Hematopoietic multipotent progenitor cell (in vitro differentiated cells): ENCODE data around the gene XRCC4. TPM values are rescaled to one million over a fixed set of nuclear protein-coding genes. Genes with fewer than 3 reads are reported as not detected.

Source experiments
- DNase-seq, 3 donors: peaks; one replicate each; pipeline ENCODE4 v3.0.0-alpha.2; 2011 to 2015; ENCODE audit warnings: low read depth in 2 of 3, low spot score in 2 of 3
- total RNA-seq: library from RNA; depleted of rRNA; stranded (reverse); fragments of >200 nt; gene quantifications from one replicate; pipeline ENCODE4 v1.2.3, GENCODE V29; 2012

The XRCC4 gene
- total RNA-seq, 1 donor: 1.9 TPM

DNA sequence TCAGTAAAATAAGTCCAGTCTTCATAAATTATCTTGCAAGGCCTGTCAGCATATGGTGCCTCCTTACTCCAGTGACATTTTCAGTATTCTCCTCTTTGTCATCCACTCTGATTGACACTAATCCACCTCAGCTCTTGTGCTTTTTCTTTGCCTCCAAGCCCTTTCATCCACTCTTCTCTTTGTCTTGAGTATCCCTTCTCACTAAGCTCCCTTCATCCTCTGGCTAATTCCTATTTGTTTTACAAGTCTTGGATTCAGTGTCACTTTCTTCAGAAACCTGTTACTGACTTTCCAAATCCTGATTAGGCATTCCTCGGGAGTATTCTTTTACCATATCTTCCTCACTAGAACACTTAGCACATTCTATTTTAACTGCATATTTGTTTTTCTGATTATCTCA lies 293.6 kb downstream of the XRCC4 start:
- no peak for DNase-seq

DNA sequence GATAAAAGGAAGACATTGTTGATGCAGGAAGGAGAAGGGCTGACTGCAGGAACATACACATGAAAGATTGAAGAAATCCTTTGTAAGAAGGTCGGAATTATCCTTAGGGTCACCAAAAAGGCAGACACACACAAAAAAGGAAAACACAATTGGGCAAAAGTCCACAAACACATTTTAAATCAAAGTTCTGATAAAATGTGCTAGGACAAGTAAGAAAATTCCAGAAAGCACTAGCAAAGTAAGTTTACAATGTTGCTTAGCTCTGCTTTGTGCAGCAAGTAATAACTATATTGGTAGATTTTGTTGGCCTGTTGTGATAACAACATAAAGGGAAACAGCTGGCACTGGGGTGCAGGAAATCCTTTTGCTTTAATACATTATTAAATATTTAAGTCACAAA lies 294.4 kb downstream of the XRCC4 start:
- no peak for DNase-seq

DNA sequence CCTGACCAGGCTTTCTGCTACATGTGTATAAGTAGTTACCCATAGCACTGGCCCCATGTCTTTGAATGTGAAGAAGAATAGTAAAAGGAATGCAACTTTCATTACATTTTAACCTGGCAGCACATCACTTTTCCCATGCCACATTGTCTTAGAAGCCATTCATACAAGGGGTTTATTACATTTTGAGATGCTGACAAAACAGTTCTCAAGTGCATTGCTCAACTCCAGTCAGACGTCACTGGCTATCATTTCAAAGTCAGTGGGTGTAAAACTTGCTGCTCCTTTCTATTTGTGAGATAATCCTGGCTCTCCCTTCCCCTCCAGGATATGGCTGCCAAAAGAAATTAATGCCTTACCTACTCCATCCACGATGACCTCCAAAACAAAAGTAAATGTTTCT lies 297.2 kb downstream of the XRCC4 start:
- no peak for DNase-seq

DNA sequence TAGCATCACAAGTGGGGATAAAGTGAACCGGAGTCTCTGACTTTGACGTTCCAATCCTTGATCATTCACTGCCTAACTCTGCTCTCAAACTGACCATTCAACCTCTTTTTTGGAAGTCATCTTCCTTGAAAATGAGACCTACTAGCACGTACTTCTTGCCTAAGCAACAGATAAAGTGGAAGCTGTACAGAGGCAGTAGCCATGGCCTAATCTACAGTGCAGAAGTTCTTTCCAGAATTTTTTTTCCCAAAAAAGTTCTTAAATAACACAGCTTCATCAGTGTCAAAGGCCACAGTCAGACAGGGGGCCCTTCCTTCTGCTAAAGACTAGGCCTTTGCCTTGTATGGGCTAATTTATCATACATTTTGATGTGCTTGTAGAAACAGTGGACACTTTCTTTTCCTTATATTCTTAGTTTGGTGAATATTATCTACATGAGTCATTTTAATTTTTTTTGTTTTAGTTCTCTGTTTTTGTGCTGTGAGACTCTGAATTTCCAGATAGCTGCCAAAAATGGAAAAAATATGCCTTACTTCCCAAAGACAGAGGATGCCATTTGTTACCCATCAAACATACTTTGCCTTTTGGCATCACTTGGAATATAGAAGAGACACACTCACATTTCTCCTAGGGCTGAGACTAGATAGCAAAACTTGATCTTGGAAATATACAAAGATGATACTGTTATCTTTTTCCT lies 297.9 kb downstream of the XRCC4 start:
- no peak for DNase-seq

DNA sequence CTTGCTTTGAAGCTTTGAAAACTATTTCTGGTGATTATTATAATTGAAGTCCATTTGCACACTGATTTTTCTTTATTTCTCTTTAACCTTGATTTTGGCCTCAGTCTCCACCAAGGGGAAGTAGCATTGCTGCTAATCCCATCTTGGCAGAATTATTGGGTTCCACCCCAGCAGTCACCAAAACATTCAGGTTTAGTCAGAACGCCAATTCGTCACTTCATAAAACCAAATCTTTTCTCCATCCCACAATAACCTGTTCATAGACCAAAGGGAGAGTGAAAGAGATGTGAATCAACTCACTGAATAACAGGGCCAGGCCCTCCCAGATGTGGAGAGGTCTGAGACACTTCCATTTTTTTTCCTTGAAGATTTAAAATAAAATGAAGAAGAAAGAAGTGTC lies 299.1 kb downstream of the XRCC4 start:
- no peak for DNase-seq

DNA sequence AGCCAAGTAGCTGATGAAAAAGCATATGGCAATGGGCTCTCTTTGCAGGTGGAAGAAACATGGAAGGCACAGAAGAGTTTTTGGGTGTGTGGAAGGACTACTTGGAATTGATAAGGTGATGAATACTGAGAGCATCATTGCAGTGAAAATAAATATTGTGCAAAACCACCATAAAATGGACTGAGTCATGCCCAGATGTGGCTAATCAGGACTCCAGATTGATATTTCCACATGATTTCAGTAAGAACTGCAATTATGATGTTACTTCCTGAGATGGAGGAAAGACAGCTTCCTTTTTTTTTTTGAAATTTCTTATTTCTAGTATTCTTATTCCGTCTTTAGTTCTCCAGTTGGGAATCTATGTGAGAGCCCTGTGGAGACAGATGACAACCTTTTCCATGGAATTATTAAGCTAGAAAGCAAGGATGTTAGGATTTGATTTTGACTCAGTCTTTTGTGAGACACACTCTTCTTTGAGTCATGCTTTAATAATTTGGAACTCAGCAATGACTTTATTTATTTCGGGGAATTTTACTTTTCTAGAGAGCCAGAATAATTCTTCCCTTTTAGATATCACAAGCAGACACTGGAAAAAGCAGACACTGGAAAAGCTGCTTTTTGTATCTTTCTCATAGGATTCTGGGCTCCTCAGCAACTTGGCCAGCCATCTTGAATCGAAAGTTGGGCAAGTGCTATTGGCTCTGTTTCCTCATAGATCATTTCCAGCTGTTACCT lies 300.0 kb downstream of the XRCC4 start:
- DNase-seq: no peak

DNA sequence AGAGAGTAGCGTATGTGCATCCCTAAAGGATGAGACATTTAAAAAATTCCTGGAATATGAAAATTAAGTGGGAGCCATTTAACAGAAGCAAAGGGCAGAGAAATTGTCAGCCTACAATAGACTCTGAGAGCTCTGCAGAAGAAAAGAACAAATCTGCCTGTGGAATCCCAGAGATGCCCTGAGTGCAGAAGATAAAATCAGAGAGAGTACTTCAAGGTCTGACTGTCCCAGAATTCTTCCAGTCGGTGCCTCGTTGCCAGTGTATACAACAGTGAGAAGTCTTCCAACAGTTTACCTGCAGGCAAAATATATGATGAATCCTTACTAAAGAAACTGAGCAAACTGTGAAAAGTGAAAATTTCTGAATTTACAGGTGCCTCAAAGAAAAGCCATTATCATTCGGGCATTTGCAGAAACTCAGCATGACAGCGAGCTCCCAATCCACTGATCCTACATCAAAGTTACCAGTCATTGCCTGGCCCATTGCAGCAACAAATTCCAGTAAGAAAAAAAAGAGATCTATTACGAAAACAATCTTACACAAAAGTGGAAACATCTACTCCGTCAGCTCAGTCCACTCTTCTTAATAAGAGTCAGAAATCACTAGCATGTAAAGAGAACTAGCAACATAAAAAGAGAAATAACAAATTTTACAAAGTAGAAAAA lies 301.4 kb downstream of the XRCC4 start:
- no peak for DNase-seq

DNA sequence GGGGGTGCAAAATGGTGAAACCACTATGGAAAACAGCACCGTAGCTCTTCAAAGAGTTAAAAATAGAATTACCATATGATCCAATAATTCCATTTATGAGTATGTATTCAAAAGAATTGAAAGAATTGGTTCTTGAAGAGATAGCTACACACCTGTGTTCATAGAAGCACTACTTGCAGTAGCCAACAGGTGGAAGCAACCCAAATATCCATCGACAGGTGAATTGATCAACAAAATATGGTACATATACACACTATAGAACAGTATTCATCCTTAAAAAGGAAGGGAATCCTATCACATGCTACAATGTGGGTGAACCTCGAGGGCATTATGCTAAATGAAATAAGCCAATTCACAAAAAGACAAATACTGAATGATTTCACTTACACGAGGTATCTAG lies 308.5 kb downstream of the XRCC4 start:
- no peak for DNase-seq

DNA sequence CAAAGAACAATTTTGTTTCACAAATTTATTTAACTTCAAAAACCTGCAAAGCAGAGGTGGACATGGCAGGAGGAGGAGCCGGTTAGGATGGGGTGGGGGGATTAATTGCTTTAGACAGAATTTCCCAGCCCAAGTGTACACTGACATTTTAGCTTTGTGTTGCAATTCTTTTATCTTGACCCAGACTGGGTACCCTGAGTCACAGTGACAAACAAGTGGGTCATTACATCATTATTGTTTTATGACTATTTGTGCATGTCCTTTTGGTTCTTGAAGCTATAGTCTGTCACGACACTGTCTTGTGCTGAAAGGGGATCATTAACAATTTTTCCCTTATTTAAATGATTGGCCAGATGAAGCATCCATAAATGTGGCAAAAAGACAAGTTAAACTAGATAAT lies 309.7 kb downstream of the XRCC4 start:
- no peak for DNase-seq

DNA sequence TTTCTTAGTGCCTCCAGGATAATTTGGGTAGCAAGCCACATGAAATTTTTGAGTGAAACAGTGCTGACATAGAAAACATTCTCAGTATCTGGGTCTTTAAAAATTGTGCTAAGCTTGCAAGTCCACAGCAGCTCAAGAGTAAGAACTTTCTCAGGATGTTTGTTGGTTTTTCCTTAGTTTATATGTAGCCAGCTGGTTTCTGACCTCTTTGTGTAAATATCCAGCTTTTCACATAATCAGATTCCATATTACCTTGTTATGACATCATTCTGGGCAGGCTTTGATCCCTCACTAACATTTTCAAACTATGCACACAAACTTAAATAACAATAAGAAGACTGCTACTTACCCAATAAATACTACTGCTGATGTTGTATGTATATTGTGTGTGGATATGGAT lies 311.3 kb downstream of the XRCC4 start:
- DNase-seq: no peak

DNA sequence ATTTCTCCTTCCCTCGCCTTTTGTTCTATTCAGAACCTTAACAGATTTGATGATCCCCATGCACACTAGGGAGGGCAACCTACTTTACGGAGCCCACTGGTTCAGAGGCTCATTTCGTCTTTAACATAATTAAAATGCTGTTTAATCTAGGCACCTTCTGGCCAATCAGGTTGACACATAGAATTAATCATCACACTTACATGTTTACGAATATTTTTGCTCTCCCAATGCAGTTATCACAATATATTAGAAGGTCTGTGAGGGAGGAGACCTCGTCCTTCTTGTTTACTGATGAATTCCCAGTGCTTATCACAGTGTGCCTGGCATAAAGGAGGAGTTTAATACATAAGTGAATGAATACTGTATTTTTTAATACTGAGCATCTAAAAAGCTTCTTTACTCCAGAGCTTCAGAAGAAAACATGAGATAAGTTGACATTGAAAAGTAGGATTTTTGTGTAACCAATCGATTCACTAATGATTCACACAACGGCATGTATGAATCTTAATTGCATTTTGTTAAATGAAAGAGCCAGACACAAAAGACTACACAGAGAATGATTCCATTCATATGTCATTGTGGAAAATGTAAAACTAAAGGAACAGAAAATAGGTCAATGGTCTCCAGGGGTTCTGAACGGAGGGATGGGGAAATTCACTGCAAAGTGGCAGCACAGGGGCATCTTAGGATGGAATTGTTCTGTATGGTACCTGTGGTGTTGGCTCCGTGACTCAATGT lies 315.6 kb downstream of the XRCC4 start:
- no peak for DNase-seq

DNA sequence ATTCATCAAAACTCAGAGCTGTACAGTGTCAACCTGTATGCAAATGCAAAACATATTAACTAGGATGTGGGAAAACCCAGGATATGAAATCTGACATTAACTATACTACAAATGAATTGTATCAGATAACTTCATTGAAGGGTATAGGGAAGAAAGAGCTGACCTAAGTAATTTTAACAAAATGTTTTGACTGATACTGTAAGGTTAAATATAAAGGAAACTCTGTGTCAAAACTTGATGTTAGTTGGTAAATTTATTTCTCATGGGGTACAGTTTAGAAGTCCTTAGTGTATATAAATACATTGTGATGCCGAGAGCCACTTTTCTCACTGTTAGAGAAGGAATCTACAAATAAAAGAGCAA lies 316.1 kb downstream of the XRCC4 start:
- DNase-seq: no peak

DNA sequence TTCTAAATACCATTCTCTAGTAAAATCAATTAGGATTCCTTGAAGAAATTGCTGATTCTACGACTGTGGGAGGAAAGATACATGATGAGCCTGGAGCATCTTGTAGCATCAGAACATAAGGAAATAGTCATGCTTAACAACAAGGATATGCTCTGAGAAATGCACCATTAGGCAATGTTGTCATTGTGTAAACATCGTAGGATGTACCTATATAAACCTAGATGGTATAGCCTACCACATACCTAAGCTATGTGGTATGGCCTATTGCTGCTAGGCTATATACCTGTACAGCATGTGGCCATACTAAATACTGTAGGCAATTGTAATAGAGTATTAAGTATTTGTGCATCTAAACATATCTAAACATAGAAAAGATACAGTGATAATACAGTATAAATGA lies 316.8 kb downstream of the XRCC4 start:
- DNase-seq: no peak

DNA sequence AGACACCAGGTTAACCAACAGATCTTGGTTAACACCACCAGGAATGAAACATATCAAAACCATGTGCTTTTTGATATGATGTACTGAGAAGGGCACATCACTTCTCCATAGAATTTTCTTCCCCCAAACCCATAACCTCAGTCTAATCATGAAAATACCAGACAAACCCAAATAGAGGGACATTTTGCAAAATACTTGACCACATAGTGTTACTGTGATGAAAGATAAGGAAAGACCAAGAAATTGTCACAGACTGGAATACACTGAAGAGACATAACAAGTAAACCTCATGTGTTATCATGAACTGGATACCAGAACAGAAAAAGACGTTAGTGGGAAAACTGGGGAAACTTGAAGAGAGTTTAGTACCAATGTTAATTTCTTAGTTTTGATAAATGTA lies 319.3 kb downstream of the XRCC4 start:
- peak in 1 of 3 donors; percentile 20 for DNase-seq

DNA sequence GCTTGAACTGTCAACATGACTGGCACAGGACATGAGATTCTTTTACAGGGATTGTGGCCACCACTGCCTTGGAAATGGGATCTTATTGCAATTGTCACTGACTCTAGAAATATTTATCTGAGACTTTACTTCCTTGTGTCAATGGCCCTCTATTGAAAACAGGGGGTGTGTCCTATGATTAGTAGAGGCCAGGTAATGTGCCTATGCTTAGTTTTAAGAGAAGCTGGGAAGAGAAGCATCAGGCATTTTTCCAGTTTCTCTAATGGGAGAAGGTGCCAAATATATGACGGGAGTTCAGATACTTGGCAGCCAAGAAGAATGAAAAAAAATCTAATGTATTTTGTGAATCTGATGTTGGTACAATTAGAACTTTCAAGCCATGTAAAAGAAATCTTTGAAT lies 320.3 kb downstream of the XRCC4 start:
- no peak for DNase-seq

DNA sequence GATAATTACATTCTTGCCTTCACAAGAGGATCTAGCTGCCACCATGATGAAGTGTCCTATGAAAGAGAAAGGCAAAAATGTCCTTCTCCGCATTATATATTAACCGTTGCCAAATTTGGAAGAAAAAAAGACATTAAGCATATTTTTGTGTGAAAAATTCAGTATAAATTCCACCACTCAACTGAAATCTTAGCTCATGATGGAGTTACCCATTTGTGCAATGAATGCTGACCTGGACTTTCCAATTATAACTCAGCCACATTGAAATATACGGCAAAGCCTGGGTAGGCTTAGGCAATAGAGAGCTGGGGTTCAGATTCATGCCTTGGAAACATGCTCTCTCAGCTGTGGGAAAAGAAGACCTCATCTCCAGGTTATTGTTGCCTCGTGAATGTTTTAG lies 322.9 kb downstream of the XRCC4 start:
- no peak for DNase-seq

DNA sequence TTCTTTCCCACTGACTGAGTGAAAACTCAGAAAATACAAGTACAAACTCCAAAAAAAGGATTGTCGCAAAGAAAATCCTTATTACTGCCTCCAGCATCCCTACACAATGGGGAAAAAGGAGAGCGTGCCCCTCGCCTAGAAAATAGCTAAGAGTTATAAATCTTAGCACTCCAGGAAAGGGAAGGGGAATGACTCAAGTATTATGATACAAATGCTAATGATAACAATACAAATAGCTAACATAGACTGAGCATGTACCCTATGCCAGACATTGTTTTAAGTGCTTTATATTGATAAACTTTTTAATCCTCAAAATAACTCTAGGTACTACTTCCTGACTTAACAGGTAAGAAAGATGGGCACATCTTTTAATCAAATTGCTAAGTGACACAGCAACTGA lies 323.4 kb downstream of the XRCC4 start:
- DNase-seq: no peak

DNA sequence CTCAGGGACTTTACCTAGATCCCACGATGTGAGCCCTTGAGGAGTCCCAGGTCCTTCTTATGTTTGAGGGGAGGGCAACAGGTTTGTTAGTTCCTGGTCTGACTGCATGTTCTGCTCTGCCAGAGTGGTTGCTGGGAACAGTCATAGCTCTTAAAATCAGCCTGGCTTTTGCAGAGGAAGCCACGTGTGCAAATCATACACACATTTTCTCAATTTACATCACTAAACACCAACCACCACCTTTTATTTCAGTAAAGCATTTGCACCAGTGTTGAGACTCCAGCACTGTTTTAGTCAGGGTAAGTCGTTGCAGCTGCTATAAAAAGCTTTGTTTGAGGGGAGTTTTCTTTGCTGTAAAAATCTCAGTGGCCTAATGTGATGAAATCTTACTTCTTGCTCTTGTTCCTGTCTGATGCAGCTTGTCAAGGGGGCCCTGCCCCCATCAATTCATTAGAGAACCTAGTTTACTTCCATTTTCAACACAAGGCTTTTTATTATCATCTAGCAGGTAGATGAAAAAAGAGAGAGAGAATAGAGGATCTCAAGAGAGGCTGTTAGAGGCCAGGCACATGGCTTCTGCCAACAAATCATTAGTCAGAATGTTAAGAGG lies 323.9 kb downstream of the XRCC4 start:
- peak in 1 of 3 donors; percentile 4 for DNase-seq

DNA sequence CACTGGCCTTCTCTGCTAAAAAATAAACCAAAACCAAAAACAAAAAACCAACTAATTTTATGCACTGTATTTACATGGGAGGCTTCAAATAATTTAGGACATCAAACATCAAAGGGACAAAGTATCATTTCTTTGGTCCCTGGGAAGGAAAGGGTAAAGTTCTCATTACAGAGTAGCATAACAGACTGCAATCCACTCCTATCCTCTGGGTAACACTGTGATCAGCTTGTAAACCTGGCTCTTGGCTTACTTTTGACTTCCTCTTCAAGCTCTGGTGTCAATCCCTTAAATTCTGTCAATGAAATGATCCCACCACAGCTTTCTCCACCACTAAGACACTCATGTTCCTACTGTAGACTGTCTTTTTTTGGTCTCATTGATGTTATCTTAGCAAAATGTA lies 324.4 kb downstream of the XRCC4 start:
- no peak for DNase-seq
